ENCODE data around the gene RALGDS. TPM values are rescaled to one million over a fixed set of nuclear protein-coding genes. Genes with fewer than 3 reads are reported as not detected.
A peak's percentile ranks its signal among the peaks of the same experiment; 100 is the strongest.

Gene RALGDS
- total and polyA plus RNA-seq, 11 donors = 17.8 to 70.1 (median 25.8) TPM

DNA sequence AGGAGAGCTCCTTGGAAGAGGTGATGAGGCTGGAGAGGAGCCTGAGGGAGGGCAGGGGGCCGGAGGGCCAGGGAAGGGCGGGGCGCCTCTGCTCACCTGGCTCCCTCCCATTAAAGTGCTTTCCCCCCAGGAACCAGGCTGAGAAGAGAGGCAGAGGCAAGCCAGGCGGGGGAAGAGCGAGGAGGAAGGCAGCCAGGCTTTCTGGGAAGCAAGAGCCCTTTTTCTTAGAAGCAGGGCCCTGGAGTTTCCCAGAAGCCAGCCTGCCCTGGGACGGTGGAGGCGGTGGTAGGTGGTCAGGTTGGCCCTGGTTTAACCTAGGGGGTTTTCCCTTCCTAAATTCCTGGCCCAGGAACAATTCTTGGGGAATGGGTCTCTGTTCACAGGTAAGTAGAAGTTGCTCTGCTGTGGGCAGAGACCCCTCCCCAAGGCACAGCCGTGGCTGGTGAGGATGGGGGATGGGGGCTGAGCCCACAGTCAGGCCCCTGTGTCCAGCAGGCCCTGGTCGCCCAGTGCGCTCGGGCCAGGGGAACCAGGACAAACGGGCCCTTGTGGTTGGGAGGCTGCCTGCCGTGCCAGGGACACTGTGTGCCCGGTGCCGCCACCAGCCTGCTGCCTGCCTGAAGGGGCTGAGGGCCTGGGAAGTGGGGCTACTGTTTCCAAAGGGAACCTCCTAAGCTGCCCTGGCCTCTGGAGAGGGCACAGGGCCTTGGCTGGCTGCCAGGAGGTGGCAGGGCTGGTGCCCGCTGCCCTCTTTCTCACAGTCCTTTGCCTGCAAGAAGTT, 16.6 kb upstream of the RALGDS start:
- peak in 2 of 5 donors; percentile 72 to 77 for DNase-seq
- Histone ChIP-seq H3K36me3 (no peaks in the 10 kb centered on the region), H3K27me3 (no peaks in the 10 kb centered on the region), H3K4me1 (peaks cover 25 to 92% (median 58%) of the 10 kb centered on the region in 12 donors), H3K4me3 (no peak overlapping the region), H3K9me3 (no peaks in the 10 kb centered on the region), H3K27ac (peak overlapping the region; percentile 58 to 91 (median 70))
- ATAC-seq = peak; percentile 17 to 45 (median 32)
- 64 to 76% (median 69%) methylated on average over 8 to 16 of the region's 16 CpGs for WGBS, 4 donors
- no peak for TF ChIP-seq CTCF (IDR thresholded peaks at IDR 0.05)
- no peak for TF ChIP-seq POLR2A (IDR thresholded peaks at IDR 0.05)
- intact Hi-C loops (cut with DNase I) = no loop called here

GRCh38 chr9:133135146-133135745, 14.2 kb upstream of the RALGDS start:
- H3K27me3 ChIP-seq = no peaks in the 10 kb centered on the region
- ATAC-seq (peak in 3 of 4 donors; percentile 5 to 31 (median 16)), DNase-seq (peak in 4 of 5 donors; percentile 54 to 79 (median 64))
- peak in 1 of 2 donors; percentile 10 for TF ChIP-seq POLR2A (IDR thresholded peaks at IDR 0.05)
- TF ChIP-seq CTCF (IDR thresholded peaks at IDR 0.05) = no peak
- peak overlapping the region; percentile 83 to 97 (median 92) for H3K27ac ChIP-seq
- H3K9me3 ChIP-seq = no peaks in the 10 kb centered on the region
- peaks cover 25 to 88% (median 53%) of the 10 kb centered on the region in 12 donors for H3K4me1 ChIP-seq
- no peak overlapping the region for H3K4me3 ChIP-seq
- no peaks in the 10 kb centered on the region for H3K36me3 ChIP-seq
- intact Hi-C loops (cut with DNase I) = loop anchor here in 1 of 10 donors (2.0 kb wide), 1 partner anchor 18 kb away; no protein-coding TSS in a partner anchor
- WGBS, 4 donors = 23 to 48% (median 28%) methylated on average over 1 to 8 of the region's 8 CpGs

GRCh38 chr9:133134388-133135145, 13.5 kb upstream of the RALGDS start:
- Histone ChIP-seq H3K9me3 (no peaks in the 10 kb centered on the region), H3K27ac (peak overlapping the region; percentile 83 to 97 (median 92)), H3K4me3 (no peak overlapping the region), H3K27me3 (no peaks in the 10 kb centered on the region), H3K4me1 (peaks cover 25 to 83% (median 53%) of the 10 kb centered on the region in 12 donors), H3K36me3 (no peaks in the 10 kb centered on the region)
- no peak for DNase-seq
- WGBS, 4 donors = 58 to 68% (median 65%) methylated on average over 11 of the region's 11 CpGs
- intact Hi-C loops (cut with DNase I) = loop anchor here in 1 of 10 donors (2.0 kb wide), 1 partner anchor 18 kb away; no protein-coding TSS in a partner anchor
- ATAC-seq = no peak
- no peak for TF ChIP-seq POLR2A (IDR thresholded peaks at IDR 0.05)

DNA sequence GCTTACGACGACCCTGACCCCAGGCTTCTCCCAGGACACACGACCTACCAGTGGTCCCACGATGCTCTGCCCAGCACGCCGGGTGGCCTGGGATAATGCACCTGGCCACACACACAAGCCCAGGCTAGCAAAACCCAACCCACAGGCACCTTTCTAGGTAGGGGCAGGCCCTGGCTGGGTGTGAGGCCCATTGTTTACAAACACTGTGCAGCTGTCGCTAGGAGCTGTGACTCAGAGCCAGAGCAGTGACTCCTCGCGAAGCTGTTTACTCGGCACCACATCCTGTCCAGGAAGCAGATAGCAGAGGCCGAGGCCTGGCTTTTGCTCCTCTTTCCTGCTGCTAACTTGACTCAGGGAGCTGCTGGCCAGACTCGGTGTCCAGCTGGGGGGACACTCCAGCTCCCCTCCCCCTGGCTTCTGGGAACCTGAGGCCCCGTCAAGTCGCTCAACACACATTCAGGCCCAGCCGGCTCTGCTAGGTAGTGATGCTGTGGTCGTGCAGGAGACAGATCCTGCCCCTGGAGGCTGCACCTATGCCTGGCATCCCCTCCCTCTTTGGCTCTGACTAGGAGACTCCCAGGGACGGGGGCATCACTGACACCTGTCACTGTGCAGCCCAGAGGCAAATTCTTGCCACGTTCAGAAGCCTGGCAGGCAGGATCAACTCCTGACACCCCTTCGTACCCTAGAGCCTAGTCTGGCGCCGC, 12.8 kb upstream of the RALGDS start:
- Histone ChIP-seq H3K9me3 (no peaks in the 10 kb centered on the region), H3K36me3 (no peaks in the 10 kb centered on the region), H3K4me1 (peaks cover 25 to 85% (median 57%) of the 10 kb centered on the region in 12 donors), H3K27ac (peak overlapping the region; percentile 83 to 97 (median 92)), H3K27me3 (no peaks in the 10 kb centered on the region), H3K4me3 (peak overlapping the region in 1 of 12 donors; percentile 7)
- peak; percentile 85 to 94 (median 90) for ATAC-seq
- WGBS, 4 donors = 15 to 21% (median 18%) methylated on average over 9 to 21 of the region's 21 CpGs
- intact Hi-C loops (cut with DNase I) = loop anchor here in 2 of 10 donors (1.0 to 2.0 kb wide), 2 partner anchors 17 to 20 kb away; no protein-coding TSS in a partner anchor
- TF ChIP-seq CTCF (IDR thresholded peaks at IDR 0.05) (no peak), POLR2A (IDR thresholded peaks at IDR 0.05) (peak in 1 of 2 donors; percentile 52)
- peak; percentile 88 to 95 (median 91) for DNase-seq
